ENCODE results near the gene ACKR3. TPM values are rescaled to one million over a fixed set of nuclear protein-coding genes. Genes with fewer than 3 reads are reported as not detected.

ACKR3 gene
- total RNA-seq, 2 donors from 2014 or later = 0.33 TPM; not detected in 1

DNA sequence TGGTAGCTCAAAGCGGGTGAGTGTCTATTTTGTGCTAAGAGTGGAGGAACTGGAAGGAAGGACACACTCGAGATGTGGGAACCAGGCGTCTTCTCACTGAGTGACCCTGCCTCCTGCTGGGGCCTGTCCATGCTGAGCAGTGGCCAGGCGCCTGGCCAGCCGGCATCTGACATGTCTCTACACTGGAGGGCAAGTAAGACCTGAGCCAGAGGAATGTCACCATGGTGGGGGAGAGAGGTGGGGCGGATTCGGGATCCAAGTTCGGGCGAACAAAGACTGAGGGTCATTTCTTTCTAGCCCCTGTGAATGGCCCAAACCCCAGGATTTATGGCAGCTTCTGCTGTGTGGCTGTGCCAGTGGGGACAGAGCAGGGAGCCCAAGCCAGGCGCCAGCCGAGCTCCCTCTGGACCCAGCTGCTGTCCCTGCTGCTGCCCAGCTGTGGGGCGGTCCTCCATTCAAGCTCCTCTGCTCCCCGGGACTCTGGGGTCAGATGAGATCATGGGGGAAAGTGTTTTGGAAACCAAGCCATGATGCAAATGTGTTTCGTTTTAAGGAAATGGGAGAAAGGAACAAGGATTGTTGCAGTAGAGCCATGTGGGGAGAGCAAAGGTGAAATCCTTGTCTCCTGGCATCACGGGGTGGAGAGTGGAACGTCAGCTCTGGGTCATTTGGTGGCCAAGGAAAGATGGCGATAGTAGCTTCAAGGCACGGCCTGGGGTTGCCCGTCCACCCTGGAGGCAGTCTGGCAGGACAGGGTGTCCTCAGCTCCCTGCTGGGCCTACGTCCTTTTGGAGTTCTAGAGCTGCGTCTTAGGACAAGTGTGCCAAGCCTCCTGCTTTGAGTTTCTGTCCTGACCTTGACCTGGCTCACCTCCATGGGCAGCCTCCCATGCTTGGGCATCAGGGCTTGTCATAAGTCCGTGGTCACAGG is 8.1 kb downstream of the ACKR3 start:
- H3K36me3 Mint-ChIP-seq = peaks cover 12% of the 10 kb centered on the region
- peaks cover 0 to 4% of the 10 kb centered on the region in 2 donors for H3K4me1 Mint-ChIP-seq (ENCODE audit: low read depth in 2 of 2)
- H3K9me3 Mint-ChIP-seq = no peaks in the 10 kb centered on the region
- no peak overlapping the region for H3K4me3 Mint-ChIP-seq
- DNase-seq (ENCODE audit: low spot score) (no peak), ATAC-seq (no peak)
- H3K27me3 Mint-ChIP-seq = no peaks in the 10 kb centered on the region
- no peak overlapping the region for H3K27ac Mint-ChIP-seq

- Mint-ChIP-seq H3K4me3 (no peak overlapping the region), H3K27ac (no peak overlapping the region), H3K4me1 (ENCODE audit: low read depth in 2 of 2) (peaks cover 0 to 4% of the 10 kb centered on the region in 2 donors), H3K27me3 (no peaks in the 10 kb centered on the region), H3K9me3 (no peaks in the 10 kb centered on the region), H3K36me3 (peaks cover 12% of the 10 kb centered on the region)
- DNase-seq (ENCODE audit: low spot score) = no peak
- no peak for ATAC-seq
Measured at GRCh38 chr2:236578411-236578846, 8.8 kb downstream of the ACKR3 start.

DNA sequence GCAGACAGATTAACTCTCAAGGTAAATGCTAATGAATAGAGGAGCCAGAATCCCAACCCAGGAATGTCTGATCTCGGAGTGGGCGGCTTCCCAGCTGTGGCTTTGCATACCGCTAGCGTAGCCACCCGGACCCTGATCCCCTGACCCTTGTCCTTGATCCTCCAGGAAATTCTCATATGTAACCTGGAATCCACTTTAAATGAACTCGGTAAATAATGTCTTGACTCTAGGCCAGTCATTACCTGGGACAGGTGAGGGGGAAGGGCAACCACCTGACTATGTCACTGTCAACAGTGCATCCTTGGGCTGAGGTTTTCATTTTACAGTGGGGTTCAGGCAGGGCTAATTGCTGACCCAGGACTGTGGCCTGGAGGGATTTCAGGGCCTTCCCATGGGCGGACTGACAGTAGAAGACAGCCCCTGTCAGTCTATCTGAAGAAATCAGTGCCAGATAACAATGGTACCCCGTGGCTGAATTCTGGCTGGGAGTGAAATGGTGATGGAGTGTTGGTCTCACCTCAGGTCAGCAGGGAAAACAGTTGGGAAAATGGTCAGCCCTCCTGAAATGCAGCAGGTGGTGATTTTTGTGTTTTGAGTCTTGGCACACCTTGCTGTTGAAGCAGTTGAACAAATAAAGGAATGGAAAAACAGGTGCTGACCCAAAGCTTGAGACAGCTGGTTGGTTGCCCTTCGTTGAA is 9.6 kb downstream of the ACKR3 start:
- Mint-ChIP-seq H3K4me3 (no peak overlapping the region), H3K27ac (no peak overlapping the region), H3K27me3 (no peaks in the 10 kb centered on the region), H3K36me3 (peaks cover 12% of the 10 kb centered on the region), H3K4me1 (ENCODE audit: low read depth in 2 of 2) (peaks cover 0 to 4% of the 10 kb centered on the region in 2 donors), H3K9me3 (no peaks in the 10 kb centered on the region)
- no peak for DNase-seq (ENCODE audit: low spot score)
- ATAC-seq = no peak

DNA sequence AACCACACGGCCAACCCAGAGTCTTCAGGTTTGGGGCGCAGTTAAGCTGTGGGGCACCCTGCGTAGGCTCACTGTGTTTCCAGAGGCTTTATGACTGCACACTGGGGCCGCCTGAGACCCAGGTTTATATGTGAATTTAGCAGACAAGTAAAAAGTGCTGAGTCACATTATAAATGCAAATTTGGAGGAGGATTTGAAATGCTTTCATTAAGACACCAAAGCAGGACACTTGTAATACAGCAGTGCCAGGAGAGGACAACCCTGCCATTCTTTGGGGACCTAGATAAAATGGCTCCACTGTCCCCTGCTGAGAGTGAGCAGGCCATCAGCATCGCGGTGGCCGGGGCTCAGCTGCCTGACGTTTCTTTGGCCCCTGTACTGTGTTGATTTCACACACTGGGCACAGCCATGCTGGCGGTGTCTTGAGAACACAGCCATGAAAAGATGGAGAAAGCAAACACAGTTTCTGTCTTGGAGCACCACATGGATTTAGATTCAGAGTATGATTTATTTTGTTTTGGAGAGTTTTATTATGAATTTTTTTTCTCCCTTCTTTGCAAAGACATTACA is 10.2 kb downstream of the ACKR3 start:
- ATAC-seq = no peak
- no peak overlapping the region for H3K27ac Mint-ChIP-seq
- peaks cover 0 to 4% of the 10 kb centered on the region in 2 donors for H3K4me1 Mint-ChIP-seq (ENCODE audit: low read depth in 2 of 2)
- H3K27me3 Mint-ChIP-seq = no peaks in the 10 kb centered on the region
- H3K4me3 Mint-ChIP-seq = no peak overlapping the region
- DNase-seq (ENCODE audit: low spot score) = no peak
- peaks cover 12% of the 10 kb centered on the region for H3K36me3 Mint-ChIP-seq
- H3K9me3 Mint-ChIP-seq = no peaks in the 10 kb centered on the region

DNA sequence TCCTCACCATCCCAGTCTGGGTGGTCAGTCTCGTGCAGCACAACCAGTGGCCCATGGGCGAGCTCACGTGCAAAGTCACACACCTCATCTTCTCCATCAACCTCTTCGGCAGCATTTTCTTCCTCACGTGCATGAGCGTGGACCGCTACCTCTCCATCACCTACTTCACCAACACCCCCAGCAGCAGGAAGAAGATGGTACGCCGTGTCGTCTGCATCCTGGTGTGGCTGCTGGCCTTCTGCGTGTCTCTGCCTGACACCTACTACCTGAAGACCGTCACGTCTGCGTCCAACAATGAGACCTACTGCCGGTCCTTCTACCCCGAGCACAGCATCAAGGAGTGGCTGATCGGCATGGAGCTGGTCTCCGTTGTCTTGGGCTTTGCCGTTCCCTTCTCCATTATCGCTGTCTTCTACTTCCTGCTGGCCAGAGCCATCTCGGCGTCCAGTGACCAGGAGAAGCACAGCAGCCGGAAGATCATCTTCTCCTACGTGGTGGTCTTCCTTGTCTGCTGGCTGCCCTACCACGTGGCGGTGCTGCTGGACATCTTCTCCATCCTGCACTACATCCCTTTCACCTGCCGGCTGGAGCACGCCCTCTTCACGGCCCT is 11.2 kb downstream of the ACKR3 start:
- Mint-ChIP-seq H3K4me1 (ENCODE audit: low read depth in 2 of 2) (peaks cover 0 to 4% of the 10 kb centered on the region in 2 donors), H3K36me3 (peaks cover 12% of the 10 kb centered on the region), H3K4me3 (no peak overlapping the region), H3K27me3 (no peaks in the 10 kb centered on the region), H3K27ac (no peak overlapping the region), H3K9me3 (no peaks in the 10 kb centered on the region)
- ATAC-seq = no peak
- no peak for DNase-seq (ENCODE audit: low spot score)

DNA sequence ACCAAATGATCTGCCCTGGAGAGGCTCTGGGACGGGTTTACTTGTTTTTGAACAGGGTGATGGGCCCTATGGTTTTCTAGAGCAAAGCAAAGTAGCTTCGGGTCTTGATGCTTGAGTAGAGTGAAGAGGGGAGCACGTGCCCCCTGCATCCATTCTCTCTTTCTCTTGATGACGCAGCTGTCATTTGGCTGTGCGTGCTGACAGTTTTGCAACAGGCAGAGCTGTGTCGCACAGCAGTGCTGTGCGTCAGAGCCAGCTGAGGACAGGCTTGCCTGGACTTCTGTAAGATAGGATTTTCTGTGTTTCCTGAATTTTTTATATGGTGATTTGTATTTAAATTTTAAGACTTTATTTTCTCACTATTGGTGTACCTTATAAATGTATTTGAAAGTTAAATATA is 11.9 kb downstream of the ACKR3 start:
- H3K27ac Mint-ChIP-seq = no peak overlapping the region
- no peak overlapping the region for H3K4me3 Mint-ChIP-seq
- peaks cover 12% of the 10 kb centered on the region for H3K36me3 Mint-ChIP-seq
- peaks cover 0 to 4% of the 10 kb centered on the region in 2 donors for H3K4me1 Mint-ChIP-seq (ENCODE audit: low read depth in 2 of 2)
- ATAC-seq (no peak), DNase-seq (ENCODE audit: low spot score) (no peak)
- H3K9me3 Mint-ChIP-seq = no peaks in the 10 kb centered on the region
- no peaks in the 10 kb centered on the region for H3K27me3 Mint-ChIP-seq

DNA sequence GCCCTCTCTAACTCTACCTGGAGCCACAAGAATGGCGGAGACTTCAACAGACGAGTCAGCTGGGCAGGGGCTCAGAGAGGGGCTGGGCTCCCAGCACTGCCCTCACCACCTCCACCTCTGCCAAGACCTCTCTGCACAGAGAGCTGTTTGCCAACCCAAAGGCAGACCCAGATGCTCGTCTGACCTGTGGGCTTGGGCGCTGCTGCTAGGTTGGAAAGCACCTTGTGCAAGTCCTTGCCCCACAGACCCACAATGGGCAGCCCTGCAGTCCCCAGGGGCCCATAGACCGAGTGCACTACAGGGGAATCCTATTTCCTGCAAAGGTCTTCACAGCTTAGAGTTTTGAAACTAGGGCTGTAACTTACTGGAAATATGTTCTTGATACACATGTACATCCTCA is 13.3 kb downstream of the ACKR3 start:
- no peaks in the 10 kb centered on the region for H3K27me3 Mint-ChIP-seq
- DNase-seq (ENCODE audit: low spot score) = no peak
- H3K4me3 Mint-ChIP-seq = no peak overlapping the region
- no peaks in the 10 kb centered on the region for H3K9me3 Mint-ChIP-seq
- peaks cover 12% of the 10 kb centered on the region for H3K36me3 Mint-ChIP-seq
- peaks cover 0 to 4% of the 10 kb centered on the region in 2 donors for H3K4me1 Mint-ChIP-seq (ENCODE audit: low read depth in 2 of 2)
- ATAC-seq = no peak
- no peak overlapping the region for H3K27ac Mint-ChIP-seq

- Mint-ChIP-seq H3K9me3 (no peaks in the 10 kb centered on the region), H3K36me3 (peaks cover 12% of the 10 kb centered on the region), H3K4me3 (no peak overlapping the region), H3K27me3 (no peaks in the 10 kb centered on the region), H3K27ac (no peak overlapping the region), H3K4me1 (ENCODE audit: low read depth in 2 of 2) (peaks cover 0 to 4% of the 10 kb centered on the region in 2 donors)
- ATAC-seq (no peak), DNase-seq (ENCODE audit: low spot score) (no peak)
Measured at GRCh38 chr2:236583621-236584203, 14.1 kb downstream of the ACKR3 start.

- no peaks in the 10 kb centered on the region for H3K27me3 Mint-ChIP-seq
- no peaks in the 10 kb centered on the region for H3K9me3 Mint-ChIP-seq
- ATAC-seq (no peak), DNase-seq (ENCODE audit: low spot score) (no peak)
- H3K36me3 Mint-ChIP-seq = peaks cover 12% of the 10 kb centered on the region
- H3K4me1 Mint-ChIP-seq (ENCODE audit: low read depth in 2 of 2) = peaks cover 0 to 4% of the 10 kb centered on the region in 2 donors
- H3K27ac Mint-ChIP-seq = no peak overlapping the region
- no peak overlapping the region for H3K4me3 Mint-ChIP-seq
Measured at GRCh38 chr2:236584521-236585384, 15.1 kb downstream of the ACKR3 start.

DNA sequence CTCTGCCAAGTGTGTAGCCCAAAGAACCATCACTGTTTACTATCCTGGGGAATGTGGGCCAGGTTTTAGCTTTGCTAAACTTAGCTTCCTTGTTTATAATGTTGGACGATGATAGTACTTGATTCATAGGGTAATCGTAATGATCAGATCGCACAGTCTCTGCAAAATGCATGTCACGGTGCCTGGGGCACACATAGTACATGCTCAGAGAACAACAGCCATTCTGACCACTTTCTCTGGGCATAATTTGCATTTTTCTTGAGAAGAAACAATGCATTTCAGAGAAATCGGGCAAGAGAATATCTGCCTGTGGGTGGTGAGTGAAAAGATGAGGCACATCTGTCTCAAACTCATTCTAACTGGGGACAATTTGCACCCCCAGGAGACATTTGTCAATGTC is 16.3 kb downstream of the ACKR3 start:
- ATAC-seq (no peak), DNase-seq (ENCODE audit: low spot score) (no peak)
- Mint-ChIP-seq H3K27me3 (no peaks in the 10 kb centered on the region), H3K9me3 (no peaks in the 10 kb centered on the region), H3K4me3 (no peak overlapping the region), H3K36me3 (peaks cover 5% of the 10 kb centered on the region), H3K4me1 (ENCODE audit: low read depth in 2 of 2) (no peaks in the 10 kb centered on the region), H3K27ac (no peak overlapping the region)

DNA sequence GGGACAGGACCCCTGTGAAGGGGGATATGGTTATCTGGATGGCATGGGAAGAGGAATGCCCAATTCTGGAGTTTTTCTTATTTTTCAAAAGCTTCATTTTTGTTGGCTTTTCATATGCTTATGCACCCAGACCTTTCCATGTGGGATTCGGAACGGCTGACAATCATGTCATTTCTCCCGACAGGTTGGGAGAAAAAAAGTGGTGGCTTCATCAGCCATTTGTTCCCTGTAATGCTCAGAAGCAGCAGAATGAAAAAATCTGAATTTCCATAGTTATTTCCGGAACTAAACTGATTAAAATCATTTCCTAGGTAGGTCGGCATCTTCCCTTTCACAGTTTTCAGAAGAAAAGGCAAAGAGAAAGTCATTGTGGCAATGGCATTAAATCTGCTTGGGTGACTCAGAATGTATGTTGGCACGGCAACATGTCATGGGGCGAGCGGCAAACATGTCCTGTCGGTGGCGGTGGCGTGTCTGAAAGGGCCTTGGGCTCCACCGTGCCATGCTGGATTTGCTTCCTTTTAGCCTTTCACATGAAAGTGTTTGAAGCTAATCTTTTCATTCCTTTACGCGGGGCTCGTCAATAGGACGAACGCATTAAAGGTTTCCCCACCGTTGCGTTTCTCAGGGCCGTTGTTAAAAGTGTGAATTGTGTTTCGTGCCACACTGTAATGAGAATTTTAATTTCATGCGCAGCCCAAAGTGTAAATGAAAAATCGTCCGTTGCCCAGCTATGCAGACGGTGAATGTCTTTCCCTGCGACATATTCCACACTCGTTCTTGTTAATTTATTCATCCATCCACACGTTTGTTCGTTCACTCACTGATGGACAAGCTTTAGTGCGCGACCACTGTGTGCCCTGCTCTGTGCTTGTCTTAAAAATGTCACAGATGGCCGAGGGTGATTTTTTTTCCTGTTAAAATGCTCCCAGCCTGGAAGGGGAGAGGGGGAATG is 18.5 kb downstream of the ACKR3 start:
- ATAC-seq = no peak

More for the DNA sequence above, 18.5 kb downstream of the ACKR3 start:
- Mint-ChIP-seq H3K36me3 (no peaks in the 10 kb centered on the region), H3K27me3 (peaks cover 0 to 2% of the 10 kb centered on the region in 2 donors), H3K9me3 (no peaks in the 10 kb centered on the region), H3K4me1 (ENCODE audit: low read depth in 2 of 2) (peaks cover 0 to 2% of the 10 kb centered on the region in 2 donors), H3K27ac (no peak overlapping the region), H3K4me3 (no peak overlapping the region)
- no peak for DNase-seq (ENCODE audit: low spot score)

All from natural killer cell treated with Interleukin-12 subunit alpha and Interleukin-12 subunit beta and Interleukin-15 and Interleukin-18, amount 100 ng/mL, for 72 hours (primary cell).